Right renal pelvis (tissue), 4 donors: ENCODE results near the gene LIPG. TPM values are rescaled to one million over a fixed set of nuclear protein-coding genes. Genes with fewer than 3 reads are reported as not detected.
"Not testable (repeated sequence)": the region's sequence is repeated elsewhere in the genome, so short reads cannot be mapped to it uniquely, and the experiment has no call there.

ENCODE experiments used
- DNase-seq, 4 donors: peaks; one replicate each; pipeline ENCODE4 v3.0.0-alpha.2; 2013; ENCODE audit warnings: low read depth in 4 of 4, low spot score in 3 of 4, missing footprints in 1 of 4
- polyA plus RNA-seq, 4 donors: library from polyadenylated mRNA; unstranded; fragments of 120-200 nt; gene quantifications; one replicate each; pipeline ENCODE4 v1.2.1, GENCODE V29; 2013; ENCODE audit not compliant: insufficient read length in 4 of 4

Gene LIPG
- 10 to 100 TPM; 46.6 to 62.6 (median 56.3) TPM for polyA plus RNA-seq

DNA sequence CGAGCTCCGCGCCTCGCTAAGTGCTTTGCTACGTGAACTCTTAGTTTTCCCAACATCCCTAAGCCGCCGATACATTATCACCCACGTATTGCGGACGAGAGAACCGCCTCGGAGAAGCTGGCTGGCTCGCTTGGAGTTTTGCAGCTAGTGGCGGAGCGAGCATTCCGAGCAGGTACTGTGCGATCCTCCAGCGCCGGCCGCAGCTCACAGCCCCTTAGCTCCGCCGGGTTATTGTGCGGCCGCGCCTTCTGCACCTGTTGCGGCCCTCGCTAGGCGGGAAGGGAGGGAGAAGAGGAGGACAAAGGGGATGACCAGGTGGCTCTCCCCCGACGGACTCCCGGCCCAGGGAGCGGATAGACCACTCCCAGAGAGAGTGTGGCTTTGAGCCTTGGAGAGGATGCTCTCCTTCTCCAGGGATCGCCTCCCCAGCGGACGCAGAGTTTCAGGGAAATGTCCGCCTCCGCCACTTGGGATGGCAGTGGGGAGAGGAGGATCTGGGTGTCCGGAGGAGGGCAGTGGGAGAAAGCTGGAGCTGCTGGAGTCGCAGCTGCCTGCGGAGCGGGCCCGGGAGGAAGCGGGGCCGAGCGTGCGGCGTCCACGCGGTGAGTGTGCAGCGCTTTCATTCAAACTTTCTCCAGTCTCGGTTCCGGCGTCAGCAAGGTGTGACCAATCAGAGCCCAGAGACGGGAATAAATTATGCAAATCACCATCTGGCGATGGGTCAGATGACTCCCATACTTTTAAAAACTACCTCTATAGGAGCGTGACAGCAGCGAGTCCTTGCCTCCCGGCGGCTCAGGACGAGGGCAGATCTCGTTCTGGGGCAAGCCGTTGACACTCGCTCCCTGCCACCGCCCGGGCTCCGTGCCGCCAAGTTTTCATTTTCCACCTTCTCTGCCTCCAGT, at the start of gene LIPG:
Gene LIPG, plus strand, starts transcription at position 769 of the 905 bp plus-strand sequence. CDS start 252 bp downstream, outside the sequence.
- peak; percentile 56 to 85 (median 77) for DNase-seq

DNA sequence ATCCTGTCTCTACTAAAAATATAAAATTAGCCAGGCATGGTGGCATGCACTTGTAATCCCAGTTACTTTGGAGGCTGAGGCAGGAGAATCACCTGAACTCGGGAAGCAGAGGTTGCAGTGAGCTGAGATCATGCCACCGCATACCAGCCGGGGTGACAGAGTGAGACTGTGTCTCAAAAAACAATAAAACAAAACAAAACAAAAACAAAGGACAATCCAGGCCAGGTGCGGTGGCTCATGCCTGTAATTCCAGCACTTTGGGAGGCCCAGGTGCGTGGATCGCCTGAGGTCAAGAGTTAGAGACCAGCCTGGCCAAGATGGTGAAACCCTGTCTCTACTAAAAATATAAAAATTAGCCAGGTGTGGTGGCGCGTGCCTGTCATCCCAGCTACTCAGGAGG, 49.0 kb upstream of the LIPG start:
- DNase-seq: not testable (repeated sequence)

DNA sequence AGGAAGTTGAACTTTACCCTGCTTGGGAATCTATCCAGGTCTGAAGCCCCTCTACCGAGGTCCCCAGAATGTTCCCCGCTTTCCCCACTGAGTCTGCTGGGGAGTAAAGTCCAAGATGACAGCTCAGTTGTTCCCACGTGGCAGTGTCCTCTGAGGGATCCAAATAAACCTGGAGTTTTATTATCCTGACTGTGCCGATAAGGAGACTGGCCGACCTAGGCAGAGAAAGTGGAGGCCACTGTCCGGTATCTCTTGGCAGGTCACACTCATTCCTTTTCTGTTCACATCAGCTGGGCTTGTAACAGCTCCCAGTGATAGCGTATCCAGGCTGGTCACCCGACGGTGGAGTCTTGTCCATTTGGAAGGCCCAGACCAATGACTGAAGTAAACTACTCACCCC, 47.3 kb upstream of the LIPG start:
- DNase-seq: no peak

DNA sequence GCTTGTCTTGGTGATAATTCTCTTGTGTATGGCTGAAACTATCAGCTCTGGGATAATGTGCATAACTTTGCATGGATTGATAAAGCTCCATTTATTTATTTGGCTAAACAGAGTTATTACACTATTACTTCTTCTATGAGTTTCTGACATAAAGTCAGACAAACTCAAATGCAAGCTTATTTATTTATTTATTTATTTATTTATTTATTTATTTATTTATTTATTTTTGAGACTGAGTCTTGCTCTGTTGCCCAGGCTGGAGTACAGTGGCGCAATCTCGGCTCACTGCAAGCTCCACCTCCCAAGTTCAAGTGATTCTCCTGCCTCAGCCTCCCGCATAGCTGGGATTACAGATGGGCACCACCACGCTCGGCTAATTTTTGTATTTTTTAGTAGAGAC, 46.9 kb upstream of the LIPG start:
- DNase-seq: not testable (repeated sequence)

DNA sequence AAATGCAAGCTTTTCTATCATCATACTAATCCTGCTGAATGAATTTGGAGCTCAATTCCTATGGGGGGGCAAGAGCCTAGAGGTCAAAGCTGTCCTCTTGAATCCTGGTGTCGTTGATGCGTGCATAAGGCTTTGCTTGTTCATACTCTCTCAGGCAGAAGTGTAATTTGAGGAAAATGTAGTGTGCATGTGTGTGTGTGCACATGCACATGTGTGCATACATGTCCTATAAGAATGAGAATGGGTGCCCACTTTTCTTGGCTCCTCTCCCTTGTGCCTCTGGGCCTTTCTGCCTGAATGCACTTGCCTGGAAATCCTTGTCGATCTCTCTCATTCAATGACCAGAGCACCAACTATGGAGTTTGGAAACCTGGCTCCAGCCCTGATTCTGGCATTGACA, 46.3 kb upstream of the LIPG start:
- DNase-seq: no peak

DNA sequence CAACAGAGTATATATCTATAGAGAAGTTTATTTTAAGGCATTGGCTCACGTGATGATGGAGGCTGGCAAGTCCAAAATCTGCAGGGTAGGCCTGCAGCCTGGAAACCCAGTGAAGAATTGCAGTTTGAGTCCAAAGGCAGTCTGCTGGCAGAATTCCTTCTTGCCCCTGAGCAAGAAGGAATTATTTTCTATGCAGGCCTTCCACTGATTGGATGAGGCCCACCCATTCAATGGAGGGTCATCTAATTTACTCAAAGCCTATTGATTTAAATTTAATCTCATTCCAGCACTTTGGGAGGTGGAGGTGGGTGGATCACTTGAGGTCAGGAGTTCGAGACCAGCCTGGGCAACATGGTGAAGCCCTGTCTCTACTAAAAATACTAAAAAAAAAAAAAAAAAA, 44.4 kb upstream of the LIPG start:
- no peak for DNase-seq

DNA sequence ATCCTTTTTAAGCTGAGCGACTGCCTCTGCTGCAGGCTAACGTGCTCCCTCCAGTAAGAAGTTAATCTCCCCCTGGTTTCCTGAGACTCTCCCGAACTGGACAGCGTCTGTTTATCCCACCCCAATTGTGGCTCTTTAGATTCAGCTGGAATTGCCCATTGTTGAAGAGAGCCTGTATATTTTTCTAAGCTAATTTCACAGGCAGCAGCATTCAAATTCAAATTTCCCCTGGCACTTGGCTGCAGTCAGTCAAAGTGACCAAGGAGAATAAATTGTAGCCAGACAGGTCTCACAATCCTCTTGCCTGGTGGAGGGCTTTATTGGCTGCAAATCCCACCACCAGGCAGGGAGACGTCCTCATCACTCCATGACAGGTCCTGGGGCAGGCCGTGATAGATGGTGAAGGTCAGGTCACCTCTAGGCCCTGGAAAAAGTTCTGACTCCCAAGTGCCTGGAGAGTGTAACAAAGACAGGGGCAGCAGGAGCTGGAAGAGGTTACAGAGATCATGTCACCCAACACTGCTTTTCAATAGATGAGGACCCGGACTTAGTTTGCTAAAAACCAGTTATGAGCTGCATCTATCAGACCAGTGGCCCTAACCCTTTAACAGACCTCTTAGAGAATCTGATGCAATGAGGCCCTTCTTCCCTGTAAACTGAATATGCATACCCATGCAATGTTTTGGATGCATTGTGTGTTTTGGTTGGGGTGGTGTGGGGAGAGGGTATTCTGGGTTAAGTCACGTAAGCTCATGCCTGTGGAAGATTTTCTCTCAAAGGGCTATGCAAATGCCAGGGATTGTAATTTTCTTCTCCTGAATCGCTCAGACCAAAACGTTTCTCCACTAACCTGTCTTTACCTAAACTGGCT, 42.5 kb upstream of the LIPG start:
- no peak for DNase-seq

DNA sequence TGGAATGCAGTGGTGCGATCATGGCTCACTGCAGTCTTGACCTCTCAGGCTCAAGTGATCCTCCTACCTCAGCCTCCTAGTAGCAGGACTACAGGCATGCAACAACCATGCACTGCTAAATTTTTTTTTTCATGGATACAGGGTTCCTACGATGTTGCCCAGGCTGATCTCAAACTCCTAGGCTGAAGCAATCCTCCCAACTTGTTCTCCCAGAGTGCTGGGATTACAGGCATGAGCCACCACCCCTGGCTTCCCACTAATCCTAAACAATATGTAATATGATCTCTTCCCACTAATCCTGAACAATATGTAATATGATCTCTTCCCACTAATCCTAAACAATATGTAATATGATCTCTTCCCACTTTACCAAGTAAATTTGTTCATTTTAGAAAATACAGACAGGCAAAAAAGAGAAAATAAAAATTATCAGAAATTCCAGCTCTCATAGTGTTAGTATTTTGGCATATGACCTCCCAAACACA, 41.2 kb upstream of the LIPG start:
- no peak for DNase-seq

DNA sequence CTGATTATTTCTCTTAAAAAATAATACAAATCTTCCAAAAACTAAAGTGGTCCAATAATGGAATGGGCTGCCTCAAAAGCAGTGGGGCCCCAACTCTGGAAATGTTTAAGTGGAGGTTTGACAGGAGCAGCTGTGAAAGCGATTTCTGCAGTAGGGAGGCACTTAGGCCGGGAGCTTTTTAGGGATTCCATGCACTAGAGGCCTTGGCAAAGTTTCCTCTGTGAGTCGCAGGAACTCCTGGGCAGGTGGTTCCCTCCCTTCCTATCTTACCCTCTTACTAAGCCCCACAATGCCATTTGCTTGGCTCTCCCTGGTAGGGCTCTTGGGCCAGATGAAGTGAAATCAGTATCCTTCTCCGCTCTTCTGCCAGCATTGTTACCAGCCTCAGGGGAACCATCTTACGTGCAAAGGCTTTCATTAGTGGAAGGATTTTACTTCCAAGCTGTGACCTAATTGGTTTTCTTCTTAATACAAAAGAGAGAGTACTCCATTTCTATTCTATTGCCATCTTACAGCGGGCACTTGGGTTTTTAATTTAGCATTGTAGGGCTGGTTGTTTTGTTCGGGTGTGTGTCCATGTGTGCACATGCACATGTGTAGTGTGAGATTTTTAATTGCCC, 40.5 kb upstream of the LIPG start:
- DNase-seq: no peak

DNA sequence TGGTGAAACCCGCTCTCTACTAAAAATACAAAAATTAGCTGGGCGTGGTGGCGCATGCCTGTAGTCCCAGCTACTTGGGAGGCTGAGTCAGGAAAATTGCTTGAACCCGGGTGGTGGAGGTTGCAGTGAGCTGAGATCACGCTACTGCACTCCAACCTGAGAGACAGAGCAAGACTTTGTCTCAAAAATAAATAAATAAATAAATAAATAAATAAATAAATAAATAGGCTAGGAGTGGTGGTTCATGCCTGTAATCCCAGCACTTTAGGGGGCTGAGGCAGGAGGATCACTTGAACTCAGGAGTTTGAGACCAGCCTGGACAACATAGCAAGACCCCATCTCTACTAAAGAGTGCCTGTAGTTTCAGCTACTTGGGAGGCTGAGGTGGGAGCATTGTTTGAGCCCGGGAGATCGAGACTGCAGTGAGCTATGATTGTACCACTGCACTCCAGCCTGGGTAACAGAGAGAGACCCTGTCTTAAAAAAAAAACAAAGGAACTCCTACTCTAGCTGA, 38.2 kb upstream of the LIPG start:
- not testable (repeated sequence) for DNase-seq

DNA sequence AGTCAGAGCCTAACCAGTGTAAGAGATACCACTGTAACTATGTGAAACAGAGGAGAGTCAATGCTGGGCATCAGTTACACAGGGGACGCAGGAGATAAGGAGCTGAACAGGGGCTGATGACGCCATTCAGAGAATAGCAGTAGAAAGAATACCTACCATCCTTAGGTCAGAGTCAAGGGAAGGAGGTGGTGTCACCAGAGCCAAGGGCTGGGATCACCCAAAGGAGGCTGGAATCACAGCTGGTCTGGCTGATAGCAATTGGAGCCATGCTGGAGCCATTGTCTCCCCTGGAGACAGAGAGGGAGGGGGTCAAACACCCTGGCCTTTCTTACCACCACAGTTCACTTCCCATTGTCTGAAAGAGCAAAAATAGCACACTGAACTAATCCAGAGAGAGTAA, 37.5 kb upstream of the LIPG start:
- no peak for DNase-seq

DNA sequence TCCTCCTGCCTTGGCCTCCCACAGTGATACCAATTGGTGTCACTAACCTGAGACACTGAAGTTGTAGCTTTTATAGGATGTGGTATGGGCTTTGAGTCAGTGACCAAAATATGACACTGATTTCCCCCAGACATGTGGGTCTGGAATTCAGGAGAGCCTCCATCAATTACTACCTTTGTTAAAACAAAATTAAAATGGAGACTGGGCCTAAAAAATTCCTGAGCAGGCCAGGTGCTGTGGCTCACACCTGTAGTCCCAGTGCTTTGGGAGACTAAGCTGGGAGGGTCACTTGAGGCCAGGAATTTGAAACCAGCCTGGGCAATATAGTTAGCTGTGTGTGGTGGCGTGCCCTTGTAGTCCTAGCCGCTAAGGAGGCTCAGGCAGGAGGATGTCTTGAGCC, 36.9 kb upstream of the LIPG start:
- no peak for DNase-seq

DNA sequence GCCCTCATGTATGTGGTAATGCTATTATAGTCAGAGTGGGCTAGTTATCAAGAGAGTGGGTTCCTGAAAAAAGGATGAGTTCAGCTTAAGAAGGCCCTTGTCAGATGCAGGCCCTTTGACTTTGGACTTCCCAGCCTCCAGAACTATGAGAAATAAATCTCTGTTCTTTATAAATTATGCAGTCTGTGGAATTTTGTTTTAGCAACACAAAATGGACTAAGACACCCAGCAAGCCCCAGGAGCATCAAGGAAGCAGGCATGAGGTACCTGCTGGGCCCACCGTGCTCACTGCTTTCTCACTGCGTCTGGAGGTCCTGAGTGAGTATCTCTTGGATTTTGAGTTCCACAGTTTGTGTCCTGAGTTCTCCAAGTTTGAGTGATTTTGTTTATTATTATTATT, 35.9 kb upstream of the LIPG start:
- DNase-seq: no peak

DNA sequence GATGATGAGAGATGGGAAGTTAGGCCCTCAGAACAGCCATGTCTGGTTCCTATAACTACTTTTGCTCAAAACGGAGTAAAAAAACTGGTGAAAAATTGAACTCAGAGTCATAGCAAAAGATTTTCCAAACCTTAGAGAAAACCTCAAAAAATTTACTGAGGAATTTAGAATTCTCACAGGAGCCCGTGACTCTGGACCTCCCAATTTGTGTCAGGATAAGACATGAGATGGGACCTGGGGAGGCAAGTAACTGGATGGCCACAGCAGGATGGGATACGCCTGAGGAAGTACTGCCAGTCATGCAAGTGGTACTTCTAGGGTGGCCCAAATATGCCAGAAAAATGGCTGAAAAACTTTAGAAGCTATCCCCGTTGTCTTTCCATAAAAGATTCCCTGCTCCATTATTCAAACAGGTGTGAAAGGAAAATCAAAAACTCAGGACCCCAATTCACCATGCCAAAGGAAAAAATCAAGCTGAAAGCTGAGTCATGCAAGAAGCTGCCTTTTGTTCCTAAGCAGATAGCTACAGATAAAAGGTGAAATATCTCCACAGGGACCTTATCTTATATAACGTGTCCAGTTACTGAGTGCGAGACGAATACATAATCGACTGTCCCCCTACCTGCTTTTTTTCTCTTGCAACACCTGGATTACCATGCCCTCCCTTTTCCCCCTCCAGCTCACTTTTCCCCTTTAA, 34.1 kb upstream of the LIPG start:
- no peak for DNase-seq

DNA sequence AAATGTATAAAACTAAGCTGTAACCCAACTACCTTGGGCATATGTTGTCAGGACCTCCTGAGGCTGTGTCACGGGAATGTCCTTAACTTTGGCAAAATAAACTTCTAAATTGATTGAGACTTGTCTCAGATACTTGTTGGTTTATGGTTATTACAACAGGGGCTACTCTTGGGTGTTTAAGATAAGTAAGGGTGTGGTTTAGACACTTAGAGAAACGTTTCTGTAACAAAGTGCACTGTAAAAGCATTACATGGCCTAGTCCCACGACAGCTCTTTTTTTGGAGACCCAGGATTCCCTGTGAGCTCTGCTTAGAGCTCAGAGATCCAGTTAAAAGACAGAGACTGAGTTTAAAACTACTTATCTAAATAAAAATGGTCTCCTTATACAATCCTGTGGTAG, 32.3 kb upstream of the LIPG start:
- no peak for DNase-seq

DNA sequence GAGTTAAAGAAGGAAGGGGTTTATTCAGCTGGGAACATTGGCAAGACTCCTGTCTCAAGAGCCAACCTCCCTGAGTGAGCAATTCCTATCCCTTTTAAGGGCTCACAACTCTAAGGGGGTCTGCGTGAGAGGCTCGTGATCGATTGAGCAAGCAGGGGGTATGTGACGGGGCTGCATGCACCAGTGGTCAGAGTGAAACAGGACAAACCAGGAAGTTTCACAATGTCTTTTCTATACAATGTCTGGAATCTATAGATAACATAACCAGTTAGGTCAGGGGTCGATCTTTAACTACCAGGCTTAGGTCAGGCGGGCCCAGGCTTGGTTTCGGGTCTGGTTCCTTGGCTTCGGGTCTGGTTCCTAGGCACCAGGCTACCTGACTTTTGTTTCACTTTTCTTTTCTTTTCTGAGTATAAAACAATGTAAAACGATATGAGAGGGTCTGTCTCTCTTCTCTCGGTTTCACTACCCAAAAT, 30.1 kb upstream of the LIPG start:
- no peak for DNase-seq

DNA sequence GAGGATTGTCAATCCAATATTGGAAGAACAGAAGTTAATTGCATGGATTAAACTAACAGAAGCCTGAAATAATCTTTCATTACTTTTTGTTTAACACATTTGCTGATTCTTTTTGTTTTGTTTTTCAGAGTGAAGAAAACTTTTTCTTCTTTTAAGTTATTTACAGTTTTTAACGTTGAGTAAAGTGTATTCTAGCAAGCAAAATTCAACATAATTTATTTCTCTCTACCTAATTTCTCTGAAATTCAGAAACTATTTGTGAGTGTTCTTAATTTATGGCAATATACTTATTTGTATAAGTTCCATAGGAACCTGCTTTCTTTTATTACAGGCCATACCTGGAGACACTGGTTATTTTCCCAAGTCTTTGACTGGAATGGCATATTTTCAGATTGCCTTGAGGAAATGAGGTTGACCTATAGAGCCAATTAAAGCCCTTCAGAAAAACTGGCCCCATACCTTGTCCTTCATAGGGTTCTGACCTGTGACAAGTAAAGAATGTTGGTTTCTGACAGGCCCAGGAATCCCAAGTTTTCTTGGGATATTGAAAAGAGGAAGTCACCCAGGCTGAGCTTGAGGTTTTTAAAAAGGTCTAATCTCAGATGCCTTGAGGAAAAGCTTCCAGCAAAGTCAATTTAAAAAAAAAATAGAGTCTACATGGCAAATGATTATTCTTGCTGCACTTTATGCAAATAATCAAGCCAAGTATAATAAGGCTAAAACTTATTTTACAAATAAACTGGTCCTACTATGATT, 26.8 kb upstream of the LIPG start:
- no peak for DNase-seq

DNA sequence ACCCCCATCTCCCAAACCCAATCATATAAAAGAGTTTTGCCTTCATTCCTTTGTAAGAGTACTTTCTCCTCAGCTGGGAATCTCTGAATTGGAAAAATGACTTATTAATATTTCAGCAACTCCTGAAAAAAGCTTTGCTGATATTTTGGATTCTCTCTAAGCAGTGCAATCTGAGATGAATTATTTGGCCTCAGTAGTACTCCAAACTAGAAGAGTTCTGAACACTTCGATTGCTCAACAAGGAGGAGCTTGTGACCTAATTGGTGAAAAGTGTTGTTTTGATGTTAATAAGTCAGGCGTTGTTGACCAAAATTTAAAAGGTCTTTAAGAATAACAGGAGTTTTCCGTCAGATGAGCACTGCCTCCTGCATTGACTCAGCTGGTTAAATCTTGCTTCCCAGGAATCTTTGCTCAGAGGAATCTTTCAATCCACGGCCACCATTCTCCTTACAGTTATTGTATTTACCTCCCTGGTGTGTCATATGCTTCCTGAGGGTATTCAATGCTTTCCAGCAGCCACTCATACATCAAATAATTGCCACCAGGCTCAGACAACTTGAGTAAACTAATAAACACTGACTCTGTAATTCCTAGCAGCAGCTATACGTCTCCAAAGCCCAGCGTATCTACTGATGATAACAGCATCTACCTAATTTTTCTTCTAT, 24.5 kb upstream of the LIPG start:
- DNase-seq: no peak

DNA sequence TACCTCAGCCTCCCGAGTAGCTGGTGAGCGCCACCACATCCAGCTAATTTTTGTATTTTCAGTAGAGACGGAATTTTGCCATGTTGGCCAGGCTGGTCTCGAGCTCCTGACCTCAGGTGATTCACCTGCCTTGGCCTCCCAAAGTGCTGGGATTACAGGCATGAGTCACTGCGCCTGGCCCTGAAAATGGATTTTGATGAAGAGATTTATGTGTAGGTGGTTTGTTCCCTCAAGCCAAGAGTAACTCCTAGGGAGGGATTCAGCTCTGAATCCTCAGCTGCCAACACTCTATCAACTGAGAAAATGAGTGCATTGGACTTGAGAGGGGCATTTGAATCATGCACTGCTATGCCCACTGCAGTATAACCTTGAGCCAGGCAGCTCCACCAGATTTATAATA, 17.5 kb upstream of the LIPG start:
- no peak for DNase-seq
